ENCODE data around the gene CLDN22.

The CLDN22 gene

DNA sequence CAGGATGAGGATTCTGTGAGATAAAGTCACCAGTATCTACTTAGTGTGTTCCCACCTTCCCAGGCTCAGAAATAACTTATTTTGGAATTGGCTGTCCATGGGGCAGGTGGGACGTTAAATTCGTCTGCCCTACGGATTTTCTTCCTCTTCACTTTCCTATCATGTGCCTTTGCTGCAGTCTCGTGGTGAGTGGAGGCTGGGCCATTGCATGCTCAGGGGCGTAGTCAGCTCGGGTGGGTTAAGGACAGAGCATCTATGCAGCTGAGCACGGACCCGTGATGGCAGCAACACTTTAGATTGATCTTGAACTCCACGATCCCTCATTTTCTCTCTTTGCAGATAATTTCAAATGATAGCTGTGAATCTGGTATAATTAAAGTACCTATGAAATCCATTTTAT, 51.5 kb downstream of the CLDN22 start:
- peaks cover 2% of the 10 kb centered on the region for H3K9me3 Mint-ChIP-seq
- no peaks in the 10 kb centered on the region for H3K27me3 Mint-ChIP-seq (ENCODE audit: low read depth, poor library complexity)
- no peak overlapping the region for H3K27ac Mint-ChIP-seq
- H3K4me3 Mint-ChIP-seq, result no peak overlapping the region
- H3K36me3 Mint-ChIP-seq (ENCODE audit: low read depth), result peaks cover 85% of the 10 kb centered on the region
- peaks cover 6% of the 10 kb centered on the region for H3K4me1 Mint-ChIP-seq
- no peak for DNase-seq
- TF ChIP-seq CTCF (IDR thresholded peaks at IDR 0.05), result no peak

Measured in nephron progenitor cell (in vitro differentiated cells).